ENCODE results near the gene DPPA5. TPM values are rescaled to one million over a fixed set of nuclear protein-coding genes. Genes with fewer than 3 reads are reported as not detected.
"Not testable (repeated sequence)": the region's sequence is repeated elsewhere in the genome, so short reads cannot be mapped to it uniquely, and the experiment has no call there.

Gene DPPA5
- polyA plus RNA-seq, 1 donor from 2014 or later = not detected

- Histone ChIP-seq H3K4me2 (ENCODE audit: low read length) (no peak overlapping the region), H3K79me2 (replicated peaks; ENCODE audit: insufficient read depth, low read length) (no peaks in the 10 kb centered on the region), H3K27ac (ENCODE audit: low read length) (no peak overlapping the region), H3K9me2 (ENCODE audit: insufficient read depth, low read length) (no peaks in the 10 kb centered on the region), H2AFZ (ENCODE audit: low read depth, low read length) (no peak overlapping the region), H3K27me3 (ENCODE audit: insufficient read depth, low read depth, low read length) (no peaks in the 10 kb centered on the region), H3F3A (ENCODE audit: insufficient read depth, low read length, poor library complexity, severe bottlenecking) (no peaks in the 10 kb centered on the region), H3K9me3 (ENCODE audit: low read length) (no peaks in the 10 kb centered on the region), H3K36me3 (ENCODE audit: insufficient read depth, low read length) (no peaks in the 10 kb centered on the region), H3K4me3 (ENCODE audit: low read length) (no peak overlapping the region), H3K9ac (ENCODE audit: low read length) (no peak overlapping the region), H4K20me1 (ENCODE audit: insufficient read depth) (no peaks in the 10 kb centered on the region)
- TF ChIP-seq TAF1 (IDR thresholded peaks at IDR 0.05; ENCODE audit: low read depth) = no peak
- no peak for TF ChIP-seq SMC3 (conservative IDR thresholded peaks at IDR 0.05; ENCODE audit: poor library complexity)
- TF ChIP-seq POLR2AphosphoS5 (IDR thresholded peaks at IDR 0.05) = no peak
- TF ChIP-seq EP300 (conservative IDR thresholded peaks at IDR 0.05; ENCODE audit: poor library complexity, severe bottlenecking) = no peak
- no peak for TF ChIP-seq CTCF (IDR thresholded peaks at IDR 0.05; ENCODE audit: poor library complexity, severe bottlenecking)
- no peak for TF ChIP-seq RAD21 (conservative IDR thresholded peaks at IDR 0.05)
- TF ChIP-seq EZH2 (IDR thresholded peaks at IDR 0.05; ENCODE audit: borderline replicate concordance, insufficient read depth, low read length, poor library complexity, severe bottlenecking) = no peak
- no peak for TF ChIP-seq REST (IDR thresholded peaks at IDR 0.05; ENCODE audit: borderline replicate concordance)
- no peak for TF ChIP-seq MXI1 (conservative IDR thresholded peaks at IDR 0.05; ENCODE audit: poor library complexity, severe bottlenecking)
Observed at GRCh38 chr6:73382462-73383113, 28.5 kb upstream of the DPPA5 start.

GRCh38 chr6:73381531-73381930, 27.5 kb upstream of the DPPA5 start:
- H3K9ac ChIP-seq (ENCODE audit: low read length); H3K79me2 ChIP-seq (replicated peaks; ENCODE audit: insufficient read depth, low read length); H3K4me3 ChIP-seq (ENCODE audit: low read length); H3K9me2 ChIP-seq (ENCODE audit: insufficient read depth, low read length); H3K36me3 ChIP-seq (ENCODE audit: insufficient read depth, low read length); H4K20me1 ChIP-seq (ENCODE audit: insufficient read depth); H3K27me3 ChIP-seq (ENCODE audit: insufficient read depth, low read depth, low read length); H3F3A ChIP-seq (ENCODE audit: insufficient read depth, low read length, poor library complexity, severe bottlenecking); H3K27ac ChIP-seq (ENCODE audit: low read length); H3K9me3 ChIP-seq (ENCODE audit: low read length); H3K4me2 ChIP-seq (ENCODE audit: low read length); H2AFZ ChIP-seq (ENCODE audit: low read depth, low read length): not testable (repeated sequence)

- H3K9me3 ChIP-seq (ENCODE audit: low read length) = no peaks in the 10 kb centered on the region
Observed at GRCh38 chr6:73377225-73377624, 23.1 kb upstream of the DPPA5 start.

More at GRCh38 chr6:73377225-73377624, 23.1 kb upstream of the DPPA5 start:
- no peak overlapping the region for H2AFZ ChIP-seq (ENCODE audit: low read depth, low read length)
- H3K9me2 ChIP-seq (ENCODE audit: insufficient read depth, low read length) = no peaks in the 10 kb centered on the region
- no peaks in the 10 kb centered on the region for H3K27me3 ChIP-seq (ENCODE audit: insufficient read depth, low read depth, low read length)
- no peak overlapping the region for H3K4me2 ChIP-seq (ENCODE audit: low read length)
- no peaks in the 10 kb centered on the region for H3K79me2 ChIP-seq (replicated peaks; ENCODE audit: insufficient read depth, low read length)
- H3K4me3 ChIP-seq (ENCODE audit: low read length) = no peak overlapping the region
- no peaks in the 10 kb centered on the region for H4K20me1 ChIP-seq (ENCODE audit: insufficient read depth)
- TF ChIP-seq EP300 (conservative IDR thresholded peaks at IDR 0.05; ENCODE audit: poor library complexity, severe bottlenecking) (no peak), RAD21 (conservative IDR thresholded peaks at IDR 0.05) (no peak), EZH2 (IDR thresholded peaks at IDR 0.05; ENCODE audit: borderline replicate concordance, insufficient read depth, low read length, poor library complexity, severe bottlenecking) (no peak), CTCF (IDR thresholded peaks at IDR 0.05; ENCODE audit: poor library complexity, severe bottlenecking) (no peak), SMC3 (conservative IDR thresholded peaks at IDR 0.05; ENCODE audit: poor library complexity) (no peak)
- no peaks in the 10 kb centered on the region for H3F3A ChIP-seq (ENCODE audit: insufficient read depth, low read length, poor library complexity, severe bottlenecking)
- H3K27ac ChIP-seq (ENCODE audit: low read length) = no peak overlapping the region
- H3K9ac ChIP-seq (ENCODE audit: low read length) = no peak overlapping the region
- H3K36me3 ChIP-seq (ENCODE audit: insufficient read depth, low read length) = no peaks in the 10 kb centered on the region
